Fibroblast of villous mesenchyme (primary cell): ENCODE results near the gene CFAP74. TPM values are rescaled to one million over a fixed set of nuclear protein-coding genes. Genes with fewer than 3 reads are reported as not detected.

Source experiments
- DNase-seq: peaks from one replicate; pipeline ENCODE4 v3.0.0-alpha.2; 2010; ENCODE audit warnings: low read depth
- H3K4me3 ChIP-seq: 2 replicates; pipeline ENCODE4 v1.5.1; 2011; ENCODE audit warnings: low read depth, mild to moderate bottlenecking, low read length
- CTCF ChIP-seq: IDR thresholded peaks from 2 replicates; pipeline ENCODE4 v1.5.1; 2012; ENCODE audit warnings: low read depth, mild to moderate bottlenecking, low read length; ENCODE audit not compliant: insufficient read depth
- total RNA-seq: library from RNA; depleted of rRNA; stranded (reverse); fragments of >200 nt; gene quantifications from 2 replicates; pipeline ENCODE4 v1.2.3, GENCODE V29; 2012

Gene CFAP74
- total RNA-seq, 1 donor = not detected

GRCh38 chr1:2019571-2020309 lies 16.2 kb upstream of the CFAP74 start:
- no peak for DNase-seq
- TF ChIP-seq CTCF = no peak
- H3K4me3 ChIP-seq = no peak overlapping the region

GRCh38 chr1:2019172-2019543 lies 15.6 kb upstream of the CFAP74 start, which contains the start of gene GABRD:
Gene GABRD (plus strand): TSS chr1:2019345. CDS start chr1:2019424, 79 bp downstream.
- H3K4me3 ChIP-seq = no peak within 1 kb of the TSS
- no peak for DNase-seq
- no peak for TF ChIP-seq CTCF

- no peak for TF ChIP-seq CTCF
- H3K4me3 ChIP-seq = no peak overlapping the region
- no peak for DNase-seq
These were observed 14.9 kb upstream of the CFAP74 start for GRCh38 chr1:2018217-2019171.

- no peak for TF ChIP-seq CTCF
- DNase-seq = no peak
- no peak overlapping the region for H3K4me3 ChIP-seq
These were observed 12.5 kb upstream of the CFAP74 start for GRCh38 chr1:2016123-2016522.

- no peak overlapping the region for H3K4me3 ChIP-seq
- TF ChIP-seq CTCF = no peak
- DNase-seq = no peak
These were observed 11.5 kb upstream of the CFAP74 start for GRCh38 chr1:2014741-2015735.

- no peak for TF ChIP-seq CTCF
- DNase-seq = no peak
- no peak overlapping the region for H3K4me3 ChIP-seq
These were observed 10.6 kb upstream of the CFAP74 start for GRCh38 chr1:2014181-2014580.
